Naive thymus-derived CD8-positive, alpha-beta T cell (primary cell): ENCODE results near the gene AP2B1. TPM values are rescaled to one million over a fixed set of nuclear protein-coding genes. Genes with fewer than 3 reads are reported as not detected.

ENCODE experiments used
- ATAC-seq, 2 donors: fragments of 150-1000 bp; cut with Tn5 transposase in 1 of 2; sonication (Bioruptor Pico), chemical (Tn5 transposase) in 1 of 2; 1 replicate in 1 of 2; 2 replicates in 1 of 2; pipeline ENCODE4 v1.10.0; 2021; ENCODE audit warnings: mild to moderate bottlenecking in 2 of 2, moderate library complexity in 2 of 2
- POLR2A ChIA-PET: fragments of 350-600 bp; sonication (Branson Sonifier 250); formaldehyde crosslinking; loops from one replicate; lab custom pipeline; 2021; ENCODE audit warnings: antibody characterized with exemption; lab: Charles Lee
- DNase-seq, 10 donors: peaks; one replicate each; pipeline versions ENCODE4 v3.0.0 to v3.0.0-alpha.2; 2020 to 2022
- H3K27ac Mint-ChIP-seq, 10 donors: one replicate each; pipeline ENCODE4 v1.8.0; 2020 to 2022; ENCODE audit warnings: mild to moderate bottlenecking in 10 of 10, mixed read lengths in 10 of 10, moderate library complexity in 4 of 10, inconsistent platforms in 1 of 10
- H3K27me3 Mint-ChIP-seq, 5 donors: one replicate each; pipeline ENCODE4 v1.8.0; 2021 to 2022; ENCODE audit warnings: mixed read lengths in 5 of 5
- H3K36me3 Mint-ChIP-seq, 3 donors: one replicate each; pipeline ENCODE4 v1.8.0; 2020 to 2022; ENCODE audit warnings: mixed read lengths in 3 of 3, mild to moderate bottlenecking in 2 of 3, inconsistent platforms in 1 of 3
- H3K4me1 Mint-ChIP-seq, 4 donors: one replicate each; pipeline ENCODE4 v1.8.0; 2021 to 2022; ENCODE audit warnings: mixed read lengths in 4 of 4
- H3K4me3 Mint-ChIP-seq, 10 donors: one replicate each; pipeline ENCODE4 v1.8.0; 2020 to 2022; ENCODE audit warnings: mild to moderate bottlenecking in 10 of 10, mixed read lengths in 10 of 10, moderate library complexity in 6 of 10, inconsistent platforms in 1 of 10
- H3K9me3 Mint-ChIP-seq, 9 donors: one replicate each; pipeline ENCODE4 v1.8.0; 2020 to 2022; ENCODE audit warnings: mixed read lengths in 9 of 9, mild to moderate bottlenecking in 3 of 9, inconsistent platforms in 1 of 9, moderate library complexity in 1 of 9
- polyA plus RNA-seq, 3 donors: library from polyadenylated mRNA; unstranded; fragments of 300-500 nt; fragmentation: Illumina TruSeq; gene quantifications; one replicate each; pipeline ENCODE4 v1.2.3, GENCODE V29; 2021
- total RNA-seq, 8 experiments: library from RNA in 2 of 8; stranded (reverse) in 2 of 8; gene quantifications; one replicate each; pipeline ENCODE4 v1.2.3 and lab custom pipeline; 2021 to 2026

Gene AP2B1
- total and polyA plus RNA-seq, 5 experiments from 2014 or later: 50.3 to 150 (median 65.7) TPM

DNA sequence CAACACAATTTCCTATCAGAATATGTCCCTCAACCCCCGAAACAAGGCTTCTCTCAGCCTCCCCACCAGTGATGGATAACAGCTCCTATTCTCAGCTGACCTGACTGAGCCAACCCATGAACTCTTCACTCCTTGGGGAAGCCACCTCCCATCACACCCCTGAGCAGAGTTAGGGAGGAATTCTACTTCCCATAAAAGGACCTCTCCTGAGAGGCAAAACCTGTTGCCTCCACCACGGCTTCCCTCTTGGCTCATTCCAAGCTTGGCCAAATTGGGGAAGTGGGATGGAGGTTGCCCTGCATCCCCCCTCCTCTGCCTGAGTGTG, 138.6 kb downstream of the AP2B1 start:
- no peak for DNase-seq
- H3K27me3 Mint-ChIP-seq: peaks cover 0 to 2% (median 0%) of the 10 kb centered on the region in 5 donors
- no peak for ATAC-seq
- POLR2A ChIA-PET: no interaction called here
- H3K4me1 Mint-ChIP-seq: peaks cover 10 to 16% (median 13%) of the 10 kb centered on the region in 4 donors
- peak overlapping the region in 2 of 10 donors; percentile 30 to 56 for H3K27ac Mint-ChIP-seq
- no peaks in the 10 kb centered on the region for H3K9me3 Mint-ChIP-seq
- H3K36me3 Mint-ChIP-seq: peaks cover 15 to 54% (median 20%) of the 10 kb centered on the region in 3 donors
- H3K4me3 Mint-ChIP-seq: no peak overlapping the region

DNA sequence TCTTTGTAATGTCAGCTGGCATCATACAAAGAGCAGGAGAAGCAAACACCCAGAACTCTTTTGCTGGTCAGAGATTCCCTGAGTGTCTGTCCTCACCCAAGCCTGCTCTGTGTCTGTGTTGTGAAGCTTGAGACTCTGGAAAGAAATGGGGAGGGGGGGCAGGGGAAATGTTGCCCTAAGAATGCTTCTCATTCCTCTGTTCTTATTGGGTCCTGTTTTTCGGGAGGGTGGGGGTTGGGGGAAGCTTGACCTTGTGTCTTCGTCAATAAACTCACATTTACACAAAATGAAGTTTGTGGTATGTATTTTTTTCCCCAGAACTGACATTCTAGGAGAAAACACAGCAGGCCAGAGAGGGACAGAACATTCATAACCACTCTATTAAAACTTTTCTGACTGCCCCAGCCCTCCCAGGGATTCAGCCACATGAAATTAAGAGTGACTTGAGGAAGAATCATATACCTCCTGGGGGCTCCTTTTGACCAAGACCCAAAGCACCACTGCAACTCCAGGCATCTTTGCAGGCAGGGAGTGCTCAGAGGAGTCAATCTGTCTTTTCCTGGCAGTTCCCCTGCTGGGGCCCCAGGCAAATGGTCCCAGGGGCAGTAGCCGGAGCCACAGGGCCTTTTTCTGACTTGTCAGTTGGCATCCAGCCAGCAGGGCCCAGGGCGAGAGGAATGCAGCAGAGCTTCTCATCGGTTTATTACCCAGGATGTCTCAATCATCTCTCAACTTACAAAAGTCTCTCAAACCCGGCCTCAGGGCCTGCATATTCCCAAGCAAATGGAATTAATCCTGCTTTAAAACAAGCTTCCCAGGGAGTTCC, 139.2 kb downstream of the AP2B1 start:
- POLR2A ChIA-PET: no interaction called here
- ATAC-seq: no peak
- H3K4me3 Mint-ChIP-seq: no peak overlapping the region
- peaks cover 15 to 48% (median 19%) of the 10 kb centered on the region in 3 donors for H3K36me3 Mint-ChIP-seq
- peak overlapping the region in 2 of 10 donors; percentile 44 to 56 for H3K27ac Mint-ChIP-seq
- no peak for DNase-seq
- peaks cover 14 to 22% (median 18%) of the 10 kb centered on the region in 4 donors for H3K4me1 Mint-ChIP-seq
- H3K27me3 Mint-ChIP-seq: peaks cover 0 to 2% (median 0%) of the 10 kb centered on the region in 5 donors
- no peaks in the 10 kb centered on the region for H3K9me3 Mint-ChIP-seq

DNA sequence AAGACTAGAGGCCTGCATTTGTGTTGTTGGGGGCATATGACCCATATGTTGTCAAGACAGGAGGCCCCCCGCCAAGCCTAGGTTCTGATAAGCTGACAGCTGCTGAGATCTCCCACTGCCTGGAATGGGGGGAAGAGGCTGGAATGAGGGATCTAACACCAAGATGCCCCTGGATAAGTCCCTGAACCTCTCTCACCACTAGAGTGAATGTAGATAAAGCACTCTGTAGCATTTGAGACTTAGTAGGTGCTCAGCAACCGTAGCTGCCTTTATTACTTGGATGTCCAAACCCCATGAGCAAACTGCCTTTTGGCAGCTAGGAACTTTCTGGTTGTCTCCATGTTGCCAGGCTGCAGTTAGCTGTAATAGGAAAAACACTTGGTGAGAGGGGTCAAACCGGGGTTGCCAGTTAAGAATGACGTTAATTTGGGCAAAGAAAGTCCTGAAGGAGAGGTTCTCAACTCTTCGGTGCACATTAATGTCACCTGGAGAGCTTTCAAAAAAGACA, 139.9 kb downstream of the AP2B1 start:
- H3K36me3 Mint-ChIP-seq: peaks cover 15 to 43% (median 19%) of the 10 kb centered on the region in 3 donors
- ATAC-seq (no peak), DNase-seq (no peak)
- no peak overlapping the region for H3K4me3 Mint-ChIP-seq
- peaks cover 14 to 23% (median 19%) of the 10 kb centered on the region in 4 donors for H3K4me1 Mint-ChIP-seq
- H3K27me3 Mint-ChIP-seq: peaks cover 0 to 2% (median 0%) of the 10 kb centered on the region in 5 donors
- no peaks in the 10 kb centered on the region for H3K9me3 Mint-ChIP-seq
- H3K27ac Mint-ChIP-seq: no peak overlapping the region
- POLR2A ChIA-PET: interaction anchor here (1.1 to 1.2 kb wide), 2 partner anchors 7 to 10 kb away, joined by 3 read pairs; no protein-coding TSS in a partner anchor

DNA sequence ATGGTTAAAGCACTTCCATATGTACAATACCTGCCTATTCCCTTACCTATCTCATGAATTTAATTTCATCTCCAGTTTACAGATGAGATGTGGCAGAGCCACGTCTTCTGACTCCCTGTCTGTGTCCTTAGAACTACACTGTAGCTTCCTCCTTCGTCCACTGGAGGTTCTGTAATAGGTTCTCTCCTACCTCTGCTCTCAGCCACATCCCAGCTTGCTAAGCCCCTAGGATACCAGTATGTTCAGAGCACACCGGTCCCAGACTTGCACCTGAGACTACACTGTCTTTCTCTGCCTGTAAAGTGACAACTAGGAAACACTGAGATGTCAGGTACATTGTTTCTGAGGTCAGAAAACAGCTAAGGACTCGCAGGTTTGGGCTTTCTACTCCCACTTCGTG, 140.5 kb downstream of the AP2B1 start:
- H3K36me3 Mint-ChIP-seq: peaks cover 15 to 39% (median 19%) of the 10 kb centered on the region in 3 donors

DNA sequence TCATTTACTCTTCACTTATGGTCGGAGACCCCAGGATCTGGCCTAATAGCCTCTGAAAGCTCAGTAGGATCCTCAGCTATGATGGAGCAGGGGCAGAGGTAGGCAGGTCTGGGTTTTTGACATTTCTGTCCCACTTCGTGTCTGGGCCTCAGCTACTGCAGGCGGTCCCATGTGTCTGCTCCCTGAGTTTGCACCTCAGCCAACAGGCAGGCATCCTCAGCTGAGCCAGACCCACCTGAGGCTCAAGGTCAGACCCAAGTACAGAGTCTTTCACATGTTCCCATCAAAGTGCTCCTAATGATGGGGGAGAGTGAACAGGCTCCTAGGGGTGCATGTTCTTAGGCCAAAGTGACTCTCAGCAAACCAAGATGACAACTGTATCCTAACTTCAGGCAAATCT, 141.4 kb downstream of the AP2B1 start:
- Mint-ChIP-seq H3K36me3 (peaks cover 15 to 30% (median 19%) of the 10 kb centered on the region in 3 donors), H3K4me1 (peaks cover 14 to 31% (median 21%) of the 10 kb centered on the region in 4 donors), H3K9me3 (no peaks in the 10 kb centered on the region), H3K27ac (peak overlapping the region in 2 of 10 donors; percentile 25 to 37), H3K4me3 (no peak overlapping the region), H3K27me3 (peaks cover 0 to 2% (median 0%) of the 10 kb centered on the region in 5 donors)
- ATAC-seq: no peak
- POLR2A ChIA-PET: interaction anchor here (1.2 kb wide), 1 partner anchor 9 kb away, joined by 3 read pairs; no protein-coding TSS in a partner anchor
- DNase-seq: no peak

More for the DNA sequence above, 140.5 kb downstream of the AP2B1 start:
- peaks cover 0 to 2% (median 0%) of the 10 kb centered on the region in 5 donors for H3K27me3 Mint-ChIP-seq
- POLR2A ChIA-PET: interaction anchor here (1.1 to 1.2 kb wide), 2 partner anchors 8 to 10 kb away, joined by 3 read pairs; no protein-coding TSS in a partner anchor
- peak overlapping the region in 1 of 10 donors; percentile 4 for H3K27ac Mint-ChIP-seq
- H3K9me3 Mint-ChIP-seq: no peaks in the 10 kb centered on the region
- ATAC-seq: no peak
- peaks cover 14 to 29% (median 21%) of the 10 kb centered on the region in 4 donors for H3K4me1 Mint-ChIP-seq
- H3K4me3 Mint-ChIP-seq: no peak overlapping the region
- no peak for DNase-seq

DNA sequence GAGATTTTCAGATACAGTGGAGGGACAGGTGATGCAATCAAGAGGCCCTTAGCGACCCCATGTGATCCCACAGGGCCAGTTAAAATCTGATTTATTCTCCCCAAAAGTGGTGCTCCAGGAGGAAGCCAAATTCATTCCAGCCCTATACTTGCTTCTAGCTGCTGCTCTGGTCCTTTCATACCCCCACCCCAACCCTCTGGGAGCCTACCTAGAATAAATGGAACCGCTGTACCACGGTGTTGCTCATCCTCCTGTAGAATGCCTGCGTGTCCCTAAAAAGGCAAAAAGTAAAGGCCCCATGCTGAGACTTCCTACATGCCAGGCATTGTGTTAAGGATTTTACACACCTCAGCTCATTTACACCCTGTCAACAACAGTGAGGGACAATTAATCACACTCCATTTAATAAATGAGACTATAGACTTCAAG, 142.3 kb downstream of the AP2B1 start:
- POLR2A ChIA-PET: no interaction called here
- DNase-seq (no peak), ATAC-seq (no peak)
- H3K36me3 Mint-ChIP-seq: peaks cover 10 to 21% (median 11%) of the 10 kb centered on the region in 3 donors
- peaks cover 14 to 31% (median 21%) of the 10 kb centered on the region in 4 donors for H3K4me1 Mint-ChIP-seq
- no peaks in the 10 kb centered on the region for H3K9me3 Mint-ChIP-seq
- peak overlapping the region in 6 of 10 donors; percentile 24 to 85 (median 44) for H3K4me3 Mint-ChIP-seq
- H3K27me3 Mint-ChIP-seq: peaks cover 0 to 2% (median 0%) of the 10 kb centered on the region in 5 donors
- H3K27ac Mint-ChIP-seq: peak overlapping the region in 1 of 10 donors; percentile 18

DNA sequence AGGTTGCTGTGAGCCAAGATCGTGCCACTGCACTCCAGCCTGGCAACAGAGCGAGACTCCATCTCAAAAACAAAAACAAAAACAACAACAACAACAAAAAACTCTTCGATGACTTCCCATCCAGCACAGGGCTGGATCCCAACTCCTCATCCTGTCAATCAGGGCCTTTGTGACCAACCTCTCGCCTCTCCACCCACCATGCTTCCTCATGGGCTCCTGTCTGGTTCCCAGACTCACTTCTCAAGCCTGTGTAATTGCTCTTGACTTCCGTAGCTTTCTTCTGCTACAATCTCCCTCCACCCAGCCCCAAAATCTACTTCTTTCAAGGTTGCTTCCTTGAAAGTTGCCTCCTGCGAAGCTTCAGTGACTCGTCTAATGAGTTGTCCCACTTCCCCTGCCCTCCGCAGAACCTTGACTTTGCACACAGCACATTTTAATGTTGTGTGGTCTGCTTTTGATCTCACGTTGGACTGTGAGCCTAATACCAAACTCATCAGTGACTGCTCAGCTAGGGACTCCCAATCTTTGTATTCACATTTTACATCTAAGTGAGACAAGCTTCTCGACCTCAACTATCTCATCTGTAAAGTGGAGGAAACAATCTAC, 143.4 kb downstream of the AP2B1 start:
- H3K4me3 Mint-ChIP-seq: peak overlapping the region; percentile 76 to 88 (median 84)
- POLR2A ChIA-PET: interaction anchor here (0.8 to 1.2 kb wide), 2 partner anchors 8 to 31 kb away, joined by 3 to 4 read pairs; no protein-coding TSS in a partner anchor
- peak in 1 of 2 donors; percentile 27 for ATAC-seq
- peaks cover 0 to 2% (median 0%) of the 10 kb centered on the region in 5 donors for H3K27me3 Mint-ChIP-seq
- H3K9me3 Mint-ChIP-seq: no peaks in the 10 kb centered on the region
- H3K4me1 Mint-ChIP-seq: peaks cover 15 to 31% (median 21%) of the 10 kb centered on the region in 4 donors
- DNase-seq: no peak
- peak overlapping the region in 7 of 10 donors; percentile 21 to 87 (median 57) for H3K27ac Mint-ChIP-seq
- H3K36me3 Mint-ChIP-seq: peaks cover 0 to 10% (median 2%) of the 10 kb centered on the region in 3 donors

DNA sequence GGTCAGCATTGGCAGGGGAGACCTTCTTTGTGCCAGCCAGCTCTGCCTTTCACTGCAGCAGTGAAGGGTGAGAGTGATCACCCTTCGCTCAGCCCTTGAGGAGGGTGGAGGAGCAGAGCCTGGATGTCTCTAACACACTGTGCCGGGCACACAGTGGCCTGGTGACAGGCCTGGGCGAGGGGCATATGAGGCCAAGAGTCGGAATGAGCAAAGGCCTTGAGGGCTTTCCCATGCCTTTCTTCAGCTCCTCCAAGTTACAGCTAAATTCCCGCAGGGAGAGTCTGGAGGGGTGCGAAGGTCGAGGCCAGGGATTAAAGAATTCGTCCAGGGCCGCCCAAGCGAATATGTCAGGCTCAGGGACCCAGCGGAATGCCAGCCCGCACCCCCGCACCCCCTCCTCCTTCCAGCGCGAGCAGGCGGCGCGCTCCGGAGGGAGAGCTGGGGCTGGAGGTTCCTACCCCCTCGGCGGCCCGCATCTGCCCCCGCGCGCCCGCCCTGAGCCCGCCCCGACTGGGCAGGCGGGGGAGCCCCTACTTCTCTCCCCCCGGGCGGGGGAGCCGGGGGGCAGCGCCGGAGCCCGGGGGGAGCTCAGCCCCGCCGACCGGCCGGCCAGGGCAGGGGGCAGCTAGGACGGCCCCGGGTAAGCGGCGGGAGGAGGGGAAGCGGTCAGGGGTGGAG, 144.3 kb downstream of the AP2B1 start, which contains the start of gene RASL10B:
Gene RASL10B (plus strand): TSS at position 401 of the 678 bp plus-strand sequence. CDS start 3,546 bp downstream, outside the sequence.
- peak; percentile 82 to 91 for ATAC-seq
- peak within 1 kb of the TSS; percentile 76 to 88 (median 84) for H3K4me3 Mint-ChIP-seq
- H3K27ac Mint-ChIP-seq: peak within 1 kb of the TSS in 9 of 10 donors; percentile 36 to 87 (median 75)
- no peaks in the 10 kb centered on the region for H3K9me3 Mint-ChIP-seq
- POLR2A ChIA-PET: interaction anchor here (0.7 to 1.6 kb wide), 4 partner anchors 8 to 213 kb away, joined by 3 to 5 read pairs (median 4); no protein-coding TSS in a partner anchor
- H3K4me1 Mint-ChIP-seq: peaks cover 15 to 31% (median 21%) of the 10 kb centered on the region in 4 donors
- peak in 9 of 10 donors; percentile 27 to 67 (median 41) for DNase-seq
- H3K27me3 Mint-ChIP-seq: peaks cover 0 to 2% (median 0%) of the 10 kb centered on the region in 5 donors
- H3K36me3 Mint-ChIP-seq: peaks cover 0 to 5% (median 0%) of the 10 kb centered on the region in 3 donors

DNA sequence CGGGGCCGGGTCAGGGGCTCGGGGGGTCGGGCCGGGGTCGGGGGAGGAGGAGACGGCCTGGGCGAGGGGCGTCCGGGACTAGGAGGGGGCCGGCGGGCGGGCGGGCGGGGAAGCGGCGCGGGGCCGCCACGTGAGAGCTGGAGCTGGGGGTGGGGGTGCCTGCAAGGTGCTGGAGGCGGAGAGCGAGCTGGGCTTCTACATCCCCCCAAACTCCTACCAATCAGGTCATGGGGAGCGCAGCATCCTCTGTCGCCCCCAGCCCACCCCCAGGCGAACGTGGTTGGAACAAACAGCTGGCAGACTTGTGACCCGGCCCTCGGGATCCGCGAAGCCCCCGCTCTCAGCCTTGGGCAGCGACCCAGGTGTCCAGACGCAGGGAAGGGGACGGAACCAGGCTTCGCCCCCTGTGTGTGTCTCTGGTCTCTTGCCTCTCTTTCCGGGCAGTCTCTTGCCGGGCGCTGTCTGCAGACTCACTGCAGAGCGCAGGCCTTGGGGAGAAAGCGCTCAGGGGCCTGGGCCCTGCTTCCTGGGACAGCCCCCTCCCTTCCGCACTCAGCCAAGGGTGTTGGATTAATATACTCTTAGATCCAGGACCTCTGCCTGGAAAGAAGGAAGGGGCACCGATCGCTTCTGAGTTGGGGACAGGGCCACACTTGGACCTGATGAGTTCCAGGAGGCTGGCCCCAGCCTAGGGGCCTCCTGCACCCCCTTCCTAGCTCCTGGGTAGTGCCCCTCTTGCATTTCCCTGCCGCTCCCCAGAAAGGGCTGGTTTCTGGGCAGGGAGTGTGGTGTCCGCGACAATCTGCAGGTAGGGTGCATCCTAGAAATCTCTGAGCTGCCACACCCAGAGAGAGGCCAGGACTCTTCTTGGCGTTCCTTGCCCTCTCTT, 145.0 kb downstream of the AP2B1 start:
- Mint-ChIP-seq H3K27ac (peak overlapping the region in 4 of 10 donors; percentile 36 to 83 (median 74)), H3K9me3 (no peaks in the 10 kb centered on the region), H3K36me3 (peaks cover 0 to 5% (median 0%) of the 10 kb centered on the region in 3 donors), H3K27me3 (peaks cover 0 to 2% (median 0%) of the 10 kb centered on the region in 5 donors), H3K4me3 (peak overlapping the region; percentile 67 to 86 (median 77)), H3K4me1 (peaks cover 15 to 31% (median 21%) of the 10 kb centered on the region in 4 donors)
- ATAC-seq (peak; percentile 38 to 50), DNase-seq (peak in 1 of 10 donors; percentile 45)
- POLR2A ChIA-PET: interaction anchor here (0.7 to 1.6 kb wide), 3 partner anchors 9 to 212 kb away, joined by 3 to 5 read pairs (median 4); no protein-coding TSS in a partner anchor

DNA sequence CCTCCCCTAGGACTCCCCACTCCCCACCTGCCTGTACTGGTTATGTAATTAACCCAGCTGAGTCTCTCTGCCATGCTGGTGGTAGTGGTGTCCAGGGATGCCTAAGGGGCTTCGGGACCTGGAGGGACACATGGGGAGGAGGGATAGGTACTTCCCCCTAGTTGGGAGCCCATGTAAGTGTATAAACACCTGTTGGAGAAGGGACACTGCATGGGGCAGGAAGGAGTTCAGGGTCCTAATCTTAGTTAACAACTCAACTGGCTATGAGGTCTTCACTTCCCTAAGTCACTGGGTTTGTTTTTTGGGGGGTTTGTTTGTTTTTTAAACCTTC, 145.6 kb downstream of the AP2B1 start:
- H3K4me3 Mint-ChIP-seq: peak overlapping the region; percentile 67 to 86 (median 77)
- no peak for ATAC-seq
- H3K27me3 Mint-ChIP-seq: peaks cover 0 to 2% (median 0%) of the 10 kb centered on the region in 5 donors
- peaks cover 13 to 31% (median 21%) of the 10 kb centered on the region in 4 donors for H3K4me1 Mint-ChIP-seq
- H3K9me3 Mint-ChIP-seq: no peaks in the 10 kb centered on the region
- peak overlapping the region in 4 of 10 donors; percentile 21 to 58 (median 48) for H3K27ac Mint-ChIP-seq
- POLR2A ChIA-PET: interaction anchor here (1.6 kb wide), 1 partner anchor 15 kb away, joined by 5 read pairs; no protein-coding TSS in a partner anchor
- no peak for DNase-seq
- no peaks in the 10 kb centered on the region for H3K36me3 Mint-ChIP-seq
